Smooth muscle cell (in vitro differentiated cells): Measurements from ENCODE around the gene CRY1. TPM values are rescaled to one million over a fixed set of nuclear protein-coding genes. Genes with fewer than 3 reads are reported as not detected.

Experiments
- polyA plus RNA-seq: library from polyadenylated mRNA; unstranded; fragments of >200 nt; fragmentation: Nextera tagmentation; extraction: Ambion mirVana; gene quantifications from 2 replicates; pipeline ENCODE4 v1.2.1, GENCODE V29; 2016
- total RNA-seq: library from RNA; depleted of rRNA; stranded (reverse); fragments of >200 nt; gene quantifications from 2 replicates; pipeline ENCODE4 v1.2.3, GENCODE V29; 2014

The CRY1 gene
- total and polyA plus RNA-seq, 2 experiments from 2014 or later = 19.9 to 28.2 TPM

Other genes with a start within 250 kb of the CRY1 start
- gene TMEM263, start 137.6 kb downstream of the CRY1 start, total RNA-seq = 177 and 217 TPM in 2 replicates
- 98.0 and 102 TPM in 2 replicates for gene TMEM263, start 137.6 kb downstream of the CRY1 start, polyA plus RNA-seq
- gene MTERF2, start 106.4 kb downstream of the CRY1 start, total RNA-seq = 2.8 and 5.8 TPM in 2 replicates
- 5.0 and 8.4 TPM in 2 replicates for gene MTERF2, start 106.4 kb downstream of the CRY1 start, polyA plus RNA-seq